ENCODE measurements around the gene DGKZ. TPM values are rescaled to one million over a fixed set of nuclear protein-coding genes. Genes with fewer than 3 reads are reported as not detected.

DGKZ gene
- total RNA-seq, 1 donor from 2014 or later, result 127 TPM

GRCh38 chr11:46331282-46331984 is 15.8 kb upstream of the DGKZ start:
- Mint-ChIP-seq H3K27me3 (ENCODE audit: unreplicated experiment) (peaks cover 17% of the 10 kb centered on the region), H3K4me3 (ENCODE audit: unreplicated experiment) (peak overlapping the region; percentile 75), H3K4me1 (ENCODE audit: unreplicated experiment) (peaks cover 32% of the 10 kb centered on the region), H3K9me3 (ENCODE audit: unreplicated experiment) (no peaks in the 10 kb centered on the region), H3K27ac (ENCODE audit: unreplicated experiment) (peak overlapping the region; percentile 9), H3K36me3 (ENCODE audit: low read depth, unreplicated experiment) (peaks cover 5% of the 10 kb centered on the region)
- DNase-seq (ENCODE audit: low spot score), result no peak
- TF ChIP-seq CTCF (IDR thresholded peaks at IDR 0.05; ENCODE audit: unreplicated experiment), result no peak

GRCh38 chr11:46332093-46332567 is 15.1 kb upstream of the DGKZ start:
- Mint-ChIP-seq H3K4me3 (ENCODE audit: unreplicated experiment) (peak overlapping the region; percentile 43), H3K9me3 (ENCODE audit: unreplicated experiment) (no peaks in the 10 kb centered on the region), H3K36me3 (ENCODE audit: low read depth, unreplicated experiment) (peaks cover 5% of the 10 kb centered on the region), H3K4me1 (ENCODE audit: unreplicated experiment) (peaks cover 30% of the 10 kb centered on the region), H3K27me3 (ENCODE audit: unreplicated experiment) (peaks cover 20% of the 10 kb centered on the region), H3K27ac (ENCODE audit: unreplicated experiment) (peak overlapping the region; percentile 9)
- DNase-seq (ENCODE audit: low spot score), result no peak
- TF ChIP-seq CTCF (IDR thresholded peaks at IDR 0.05; ENCODE audit: unreplicated experiment), result no peak

- Mint-ChIP-seq H3K9me3 (ENCODE audit: unreplicated experiment) (no peaks in the 10 kb centered on the region), H3K4me1 (ENCODE audit: unreplicated experiment) (peaks cover 34% of the 10 kb centered on the region), H3K27me3 (ENCODE audit: unreplicated experiment) (peaks cover 18% of the 10 kb centered on the region), H3K36me3 (ENCODE audit: low read depth, unreplicated experiment) (peaks cover 5% of the 10 kb centered on the region), H3K27ac (ENCODE audit: unreplicated experiment) (no peak overlapping the region), H3K4me3 (ENCODE audit: unreplicated experiment) (no peak overlapping the region)
- no peak for TF ChIP-seq CTCF (IDR thresholded peaks at IDR 0.05; ENCODE audit: unreplicated experiment)
- DNase-seq (ENCODE audit: low spot score), result no peak
These were observed 14.5 kb upstream of the DGKZ start for GRCh38 chr11:46332568-46333393.

- Mint-ChIP-seq H3K27me3 (ENCODE audit: unreplicated experiment) (peaks cover 18% of the 10 kb centered on the region), H3K4me1 (ENCODE audit: unreplicated experiment) (peaks cover 37% of the 10 kb centered on the region), H3K9me3 (ENCODE audit: unreplicated experiment) (no peaks in the 10 kb centered on the region), H3K4me3 (ENCODE audit: unreplicated experiment) (no peak overlapping the region), H3K27ac (ENCODE audit: unreplicated experiment) (no peak overlapping the region), H3K36me3 (ENCODE audit: low read depth, unreplicated experiment) (peaks cover 5% of the 10 kb centered on the region)
- no peak for TF ChIP-seq CTCF (IDR thresholded peaks at IDR 0.05; ENCODE audit: unreplicated experiment)
- no peak for DNase-seq (ENCODE audit: low spot score)
These were observed 13.8 kb upstream of the DGKZ start for GRCh38 chr11:46333394-46333947.

Data from endothelial cell (in vitro differentiated cells).